ENCODE measurements around the gene TLE6. TPM values are rescaled to one million over a fixed set of nuclear protein-coding genes. Genes with fewer than 3 reads are reported as not detected.
"Not testable (repeated sequence)": the region's sequence is repeated elsewhere in the genome, so short reads cannot be mapped to it uniquely, and the experiment has no call there.

The TLE6 gene
- total and polyA plus RNA-seq, 2 of the 4 experiments (the other 2 are of a cell fraction) = under 0.01 to 0.17 TPM

GRCh38 chr19:3010871-3011270, 33.5 kb downstream of the TLE6 start:
- no peak for DNase-seq
- Histone ChIP-seq H4K5ac (ENCODE audit: low read depth, low read length) (no peak overlapping the region), H3K4me2 (ENCODE audit: low read depth, low read length) (no peak overlapping the region), H4K20me1 (ENCODE audit: insufficient read depth, low read length) (no peaks in the 10 kb centered on the region), H3K27ac (ENCODE audit: insufficient read depth, low read length) (no peak overlapping the region), H3K4ac (ENCODE audit: low read depth, low read length) (no peak overlapping the region), H3K27me3 (ENCODE audit: control insufficient read depth, insufficient read depth, low read length) (peaks cover 16% of the 10 kb centered on the region), H3K79me1 (ENCODE audit: low read depth in 1 of 2, low read length in 2 of 2) (no peaks in the 10 kb centered on the region), H3K23ac (ENCODE audit: low read depth, low read length) (no peak overlapping the region), H3K9me3 (ENCODE audit: control insufficient read depth, insufficient read depth, low read length) (no peaks in the 10 kb centered on the region), H3K56ac (ENCODE audit: extremely low read depth, insufficient read depth, low read length) (no peak overlapping the region), H2AK9ac (replicated peaks; ENCODE audit: low read depth, low read length, poor library complexity) (no peak overlapping the region), H3K18ac (ENCODE audit: low read depth, low read length) (no peak overlapping the region), H2BK120ac (ENCODE audit: low read depth, low read length) (no peak overlapping the region), H3K9ac (ENCODE audit: low read depth, low read length) (no peak overlapping the region), H2BK5ac (ENCODE audit: low read depth, low read length, poor library complexity, severe bottlenecking) (no peak overlapping the region), H4K8ac (ENCODE audit: low read depth in 2 of 2, low read length in 2 of 2) (no peak overlapping the region), H2BK20ac (ENCODE audit: low read depth, low read length) (no peak overlapping the region), H3K36me3 (ENCODE audit: control insufficient read depth, insufficient read depth, low read length) (no peaks in the 10 kb centered on the region), H4K91ac (ENCODE audit: insufficient read depth, low read depth, low read length) (no peak overlapping the region), H3K9me1 (ENCODE audit: insufficient read depth, low read length) (no peaks in the 10 kb centered on the region), H3K4me3 (ENCODE audit: insufficient read depth, low read depth, low read length) (no peak overlapping the region), H2AK5ac (ENCODE audit: low read depth, low read length) (no peak overlapping the region), H3K14ac (replicated peaks; ENCODE audit: low read depth, low read length) (no peak overlapping the region), H2AFZ (replicated peaks; ENCODE audit: low read length, poor library complexity) (no peak overlapping the region), H3K4me1 (ENCODE audit: control insufficient read depth, insufficient read depth, low read length) (no peaks in the 10 kb centered on the region), H2BK15ac (ENCODE audit: low read depth, low read length) (no peak overlapping the region)
- ChIA-PET CTCF (no interaction called here), POLR2A (ENCODE audit: unreplicated experiment) (no interaction called here)
- in situ Hi-C loops (cut with MboI; ENCODE audit: low sequenced_read_pairs) = no loop called here
- TF ChIP-seq SMC3 (IDR thresholded peaks at IDR 0.05; ENCODE audit: low read depth, low read length) (no peak), RFX5 (IDR thresholded peaks at IDR 0.05; ENCODE audit: low read depth, low read length) (no peak), USF2 (IDR thresholded peaks at IDR 0.05; ENCODE audit: low read depth, low read length) (no peak), MXI1 (IDR thresholded peaks at IDR 0.05; ENCODE audit: borderline replicate concordance, low read depth, low read length) (no peak), RAD21 (IDR thresholded peaks at IDR 0.05; ENCODE audit: low read length) (no peak), MAFK (IDR thresholded peaks at IDR 0.05; ENCODE audit: low read depth, low read length) (no peak), CTCF (conservative IDR thresholded peaks at IDR 0.05; ENCODE audit: low read depth, low read length) (no peak)
- BruUV-seq (replicated peaks) = no TSS peak
- dilution Hi-C loops (cut with HindIII; ENCODE audit: low sequenced_read_pairs, unreplicated experiment) = no loop called here
- 92% methylated on average over 6 of the region's 13 CpGs; no CpG with 5 or more reads in 1 of the 2 experiments for WGBS, 2 experiments (ENCODE audit: extremely low coverage in 2 of 2, insufficient read length in 1 of 2)
- intact Hi-C loops (cut with micrococcal nuclease) = no loop called here
- no peak for ATAC-seq (ENCODE audit: low read depth)

- DNase-seq; H3K36me3 ChIP-seq (ENCODE audit: control insufficient read depth, insufficient read depth, low read length); H3K18ac ChIP-seq (ENCODE audit: low read depth, low read length); H3K79me1 ChIP-seq (ENCODE audit: low read depth in 1 of 2, low read length in 2 of 2); in situ Hi-C loops (cut with MboI; ENCODE audit: low sequenced_read_pairs); H4K8ac ChIP-seq (ENCODE audit: low read depth in 2 of 2, low read length in 2 of 2); H4K91ac ChIP-seq (ENCODE audit: insufficient read depth, low read depth, low read length); H3K56ac ChIP-seq (ENCODE audit: extremely low read depth, insufficient read depth, low read length); H3K9ac ChIP-seq (ENCODE audit: low read depth, low read length); H2AK5ac ChIP-seq (ENCODE audit: low read depth, low read length); H2BK5ac ChIP-seq (ENCODE audit: low read depth, low read length, poor library complexity, severe bottlenecking); H2AK9ac ChIP-seq (replicated peaks; ENCODE audit: low read depth, low read length, poor library complexity); H3K23ac ChIP-seq (ENCODE audit: low read depth, low read length); ATAC-seq (ENCODE audit: low read depth); H3K4me1 ChIP-seq (ENCODE audit: control insufficient read depth, insufficient read depth, low read length); H2AFZ ChIP-seq (replicated peaks; ENCODE audit: low read length, poor library complexity); H3K4me2 ChIP-seq (ENCODE audit: low read depth, low read length); H2BK120ac ChIP-seq (ENCODE audit: low read depth, low read length); H2BK15ac ChIP-seq (ENCODE audit: low read depth, low read length); BruUV-seq (replicated peaks); dilution Hi-C loops (cut with HindIII; ENCODE audit: low sequenced_read_pairs, unreplicated experiment); intact Hi-C loops (cut with micrococcal nuclease); H2BK20ac ChIP-seq (ENCODE audit: low read depth, low read length); H3K4ac ChIP-seq (ENCODE audit: low read depth, low read length); H4K20me1 ChIP-seq (ENCODE audit: insufficient read depth, low read length); POLR2A ChIA-PET (ENCODE audit: unreplicated experiment); H3K27ac ChIP-seq (ENCODE audit: insufficient read depth, low read length); H4K5ac ChIP-seq (ENCODE audit: low read depth, low read length); H3K14ac ChIP-seq (replicated peaks; ENCODE audit: low read depth, low read length); H3K4me3 ChIP-seq (ENCODE audit: insufficient read depth, low read depth, low read length); H3K9me1 ChIP-seq (ENCODE audit: insufficient read depth, low read length); H3K9me3 ChIP-seq (ENCODE audit: control insufficient read depth, insufficient read depth, low read length): not testable (repeated sequence)
- CTCF ChIA-PET = interaction anchor here (1.5 kb wide), 1 partner anchor 11 kb away, joined by 3 read pairs; no protein-coding TSS in a partner anchor
- 83% methylated on average over 10 of the region's 13 CpGs; no CpG with 5 or more reads in 1 of the 2 experiments for WGBS, 2 experiments (ENCODE audit: extremely low coverage in 2 of 2, insufficient read length in 1 of 2)
- peaks cover 16% of the 10 kb centered on the region for H3K27me3 ChIP-seq (ENCODE audit: control insufficient read depth, insufficient read depth, low read length)
Observed at GRCh38 chr19:3012059-3012458, 34.7 kb downstream of the TLE6 start.
